DOHH2 (cell line): Measurements from ENCODE around the gene ODAD4.

ENCODE experiments used
- H3F3A ChIP-seq: fragments of 200-600 bp; sonication (generic), shearing (Covaris generic); 2 replicates; pipeline ENCODE4 v1.6.0; 2016; ENCODE audit warnings: antibody characterized with exemption, mild to moderate bottlenecking; ENCODE audit not compliant: control insufficient read depth, insufficient read depth
- H3K27ac ChIP-seq: fragments of 200-600 bp; sonication (generic); 2 replicates; pipeline ENCODE4 v1.5.1; 2014; ENCODE audit warnings: low read depth, mild to moderate bottlenecking, low read length, moderate library complexity
- H3K27me3 ChIP-seq: fragments of 200-600 bp; sonication (generic); 2 replicates; pipeline ENCODE4 v1.6.1; 2014; ENCODE audit warnings: mild to moderate bottlenecking, low read length, mixed read lengths; ENCODE audit not compliant: control insufficient read depth
- H3K36me3 ChIP-seq: fragments of 200-600 bp; sonication (generic); 2 replicates; pipeline ENCODE4 v1.6.1; 2014; ENCODE audit warnings: mild to moderate bottlenecking, low read length, moderate library complexity, mixed read lengths; ENCODE audit not compliant: control insufficient read depth
- H3K4me1 ChIP-seq: fragments of 200-600 bp; sonication (generic); 2 replicates; pipeline ENCODE4 v1.6.1; 2014; ENCODE audit warnings: mild to moderate bottlenecking, low read length, mixed read lengths; ENCODE audit not compliant: control insufficient read depth
- H3K4me2 ChIP-seq: fragments of 200-600 bp; sonication (generic); 2 replicates; pipeline ENCODE4 v1.6.0; 2014; ENCODE audit warnings: mild to moderate bottlenecking, low read length, moderate library complexity
- H3K4me3 ChIP-seq: fragments of 200-600 bp; sonication (generic); 2 replicates; pipeline ENCODE4 v1.5.1; 2014; ENCODE audit warnings: mild to moderate bottlenecking, low read length, mixed read lengths
- H3K79me2 ChIP-seq: fragments of 200-600 bp; sonication (generic); 2 replicates; pipeline ENCODE4 v1.6.1; 2014; ENCODE audit warnings: mild to moderate bottlenecking, low read length, mixed read lengths; ENCODE audit not compliant: control insufficient read depth
- H3K9me2 ChIP-seq: fragments of 200-600 bp; sonication (generic); replicated peaks from 2 replicates; pipeline ENCODE4 v1.6.1; 2014; ENCODE audit warnings: mild to moderate bottlenecking, low read length, mixed read lengths; ENCODE audit not compliant: control insufficient read depth
- H3K9me3 ChIP-seq: fragments of 200-600 bp; sonication (generic); 2 replicates; pipeline ENCODE4 v1.6.1; 2014; ENCODE audit warnings: antibody characterized with exemption, low read length, mixed read lengths; ENCODE audit not compliant: control insufficient read depth, insufficient read depth
- H4K20me1 ChIP-seq: fragments of 200-600 bp; sonication (generic); 2 replicates; pipeline ENCODE4 v1.6.0; 2014; ENCODE audit warnings: low read depth, mild to moderate bottlenecking, antibody characterized with exemption, low read length, moderate library complexity; ENCODE audit not compliant: control insufficient read depth, insufficient read depth
- CTCF ChIP-seq: fragments of 200-600 bp; sonication (generic); IDR thresholded peaks from one replicate; pipeline ENCODE4 v1.5.1; 2014; ENCODE audit warnings: antibody characterized with exemption, mild to moderate bottlenecking, low read depth, low read length; ENCODE audit not compliant: poor library complexity, severe bottlenecking
- EZH2phosphoT487 ChIP-seq: fragments of 200-600 bp; sonication (generic); IDR thresholded peaks from 2 replicates; pipeline ENCODE4 v1.6.1; 2017; ENCODE audit warnings: borderline replicate concordance, mild to moderate bottlenecking, antibody characterized with exemption, low read length, moderate library complexity, mixed read lengths

The ODAD4 gene

GRCh38 chr17:41918314-41919164 is 11.9 kb upstream of the ODAD4 start, which contains the start of gene ACLY:
Gene ACLY (minus strand): TSS chr17:41918951. CDS start chr17:41913873, 5,078 bp downstream.
- peak within 1 kb of the TSS; percentile 89 for H3K4me2 ChIP-seq
- H3K79me2 ChIP-seq = peaks cover 61% of the 10 kb centered on the region
- peaks cover 14% of the 10 kb centered on the region for H3F3A ChIP-seq
- peaks cover 57% of the 10 kb centered on the region for H3K4me1 ChIP-seq
- H3K27ac ChIP-seq = peak within 1 kb of the TSS; percentile 78
- H3K4me3 ChIP-seq = peak within 1 kb of the TSS; percentile 86
- H4K20me1 ChIP-seq = peaks cover 35% of the 10 kb centered on the region
- H3K9me2 ChIP-seq = no peaks in the 10 kb centered on the region
- H3K36me3 ChIP-seq = peaks cover 52% of the 10 kb centered on the region
- no peaks in the 10 kb centered on the region for H3K27me3 ChIP-seq
- no peak for TF ChIP-seq CTCF
- no peak for TF ChIP-seq EZH2phosphoT487
- no peaks in the 10 kb centered on the region for H3K9me3 ChIP-seq

- no peaks in the 10 kb centered on the region for H3K9me2 ChIP-seq
- H3F3A ChIP-seq = peaks cover 14% of the 10 kb centered on the region
- peaks cover 57% of the 10 kb centered on the region for H3K4me1 ChIP-seq
- no peak for TF ChIP-seq EZH2phosphoT487
- TF ChIP-seq CTCF = no peak
- H3K27ac ChIP-seq = peak overlapping the region; percentile 57
- no peaks in the 10 kb centered on the region for H3K27me3 ChIP-seq
- peaks cover 54% of the 10 kb centered on the region for H3K79me2 ChIP-seq
- no peaks in the 10 kb centered on the region for H3K9me3 ChIP-seq
- H3K36me3 ChIP-seq = peaks cover 44% of the 10 kb centered on the region
- peak overlapping the region; percentile 86 for H3K4me3 ChIP-seq
- H4K20me1 ChIP-seq = peaks cover 30% of the 10 kb centered on the region
- peak overlapping the region; percentile 89 for H3K4me2 ChIP-seq
Observed at GRCh38 chr17:41919165-41919817, 11.1 kb upstream of the ODAD4 start.

DNA sequence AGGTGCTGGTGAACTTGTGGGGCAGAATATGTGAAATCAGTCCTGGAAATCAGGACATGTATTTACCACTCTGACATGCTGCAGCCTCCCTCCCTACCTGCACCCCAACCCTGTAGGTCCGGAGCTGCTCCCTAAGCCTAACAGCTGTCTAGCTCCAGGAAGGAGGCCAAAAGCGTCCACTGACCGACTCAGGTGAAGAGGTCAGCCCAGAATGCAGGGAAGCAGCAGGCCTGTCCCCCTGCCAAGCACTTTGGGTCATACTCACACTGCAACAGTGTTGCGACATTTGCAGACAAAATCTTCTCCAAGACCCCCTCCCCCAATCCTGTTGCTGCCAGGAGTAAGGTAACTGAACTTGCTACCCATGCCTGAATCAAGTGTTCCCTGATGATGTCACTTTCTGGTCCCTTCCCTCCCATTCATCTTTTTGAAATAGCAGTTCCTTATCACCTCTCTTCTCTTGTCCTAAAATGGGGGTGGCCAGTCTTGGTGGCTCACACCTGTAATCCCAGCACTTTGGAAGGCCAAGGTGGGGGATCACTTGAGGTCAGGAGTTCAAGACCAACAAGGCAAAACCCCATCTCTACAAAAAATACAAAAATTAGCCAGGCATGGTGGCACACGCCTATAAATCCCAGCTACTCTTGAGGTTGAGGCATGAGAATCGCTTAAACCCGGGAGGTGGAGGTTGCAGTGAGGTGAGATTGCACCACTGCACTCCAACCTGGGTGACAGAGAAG is 10.4 kb upstream of the ODAD4 start:
- H3K4me3 ChIP-seq = peak overlapping the region; percentile 86
- H4K20me1 ChIP-seq = peaks cover 23% of the 10 kb centered on the region
- H3K4me1 ChIP-seq = peaks cover 57% of the 10 kb centered on the region
- no peaks in the 10 kb centered on the region for H3K9me2 ChIP-seq
- H3K27me3 ChIP-seq = no peaks in the 10 kb centered on the region
- peaks cover 37% of the 10 kb centered on the region for H3K36me3 ChIP-seq
- TF ChIP-seq CTCF (no peak), EZH2phosphoT487 (no peak)
- peak overlapping the region; percentile 57 for H3K27ac ChIP-seq
- peak overlapping the region; percentile 89 for H3K4me2 ChIP-seq
- H3K9me3 ChIP-seq = no peaks in the 10 kb centered on the region
- peaks cover 47% of the 10 kb centered on the region for H3K79me2 ChIP-seq
- H3F3A ChIP-seq = peaks cover 14% of the 10 kb centered on the region
